Uterus (tissue), 4 donors: ENCODE data around the gene EFNA1. TPM values are rescaled to one million over a fixed set of nuclear protein-coding genes. Genes with fewer than 3 reads are reported as not detected.

ENCODE experiments used
- DNase-seq, 2 donors: peaks; one replicate each; pipeline ENCODE4 v3.0.0-alpha.2; 2019 to 2020
- H3K27ac ChIP-seq, 2 donors: fragments of 200-600 bp; sonication (generic); 1 replicate in 1 of 2; 2 replicates in 1 of 2; pipeline ENCODE4 v1.5.1; 2016 to 2018
- H3K27me3 ChIP-seq, 2 donors: fragments of 200-600 bp; sonication (generic); one replicate each; pipeline ENCODE4 v1.5.1; 2018 to 2019; ENCODE audit warnings: control low read depth in 1 of 2
- H3K36me3 ChIP-seq, 2 donors: fragments of 200-600 bp; sonication (generic); one replicate each; pipeline ENCODE4 v1.5.1; 2019; ENCODE audit warnings: control low read depth in 1 of 2
- H3K4me1 ChIP-seq, 2 donors: fragments of 200-600 bp; sonication (generic); one replicate each; pipeline ENCODE4 v1.5.1; 2018 to 2019; ENCODE audit warnings: control low read depth in 1 of 2
- H3K4me3 ChIP-seq, 2 donors: fragments of 200-600 bp; sonication (generic); 1 replicate in 1 of 2; 2 replicates in 1 of 2; pipeline ENCODE4 v1.5.1; 2018 to 2019; ENCODE audit warnings: mild to moderate bottlenecking in 1 of 2
- H3K9me3 ChIP-seq, 2 donors: fragments of 200-600 bp; sonication (generic); one replicate each; pipeline ENCODE4 v1.5.1; 2019; ENCODE audit warnings: control low read depth in 1 of 2
- CTCF ChIP-seq, 4 experiments: fragments of 200-600 bp in 2 of 4; fragments of 450-650 bp in 2 of 4; sonication (generic) in 2 of 4; IDR thresholded peaks; one replicate each; pipeline ENCODE4 v1.5.1; 2016 to 2019; ENCODE audit warnings: antibody characterized with exemption in 4 of 4, mild to moderate bottlenecking in 2 of 4, moderate library complexity in 1 of 4
- POLR2A ChIP-seq, 2 donors: fragments of 450-650 bp; IDR thresholded peaks; one replicate each; pipeline ENCODE4 v1.6.1; 2016; ENCODE audit warnings: antibody characterized with exemption in 2 of 2, mild to moderate bottlenecking in 1 of 2, moderate library complexity in 1 of 2
- intact Hi-C: fragments of 100-400 bp; cut with DNase I; formaldehyde crosslinking; loops from one replicate; pipeline ENCODE4 v1.15.1; 2023; ENCODE audit warnings: low total_unique reads
- total RNA-seq, 4 donors: library from RNA; depleted of rRNA in 3 of 4; stranded (reverse); fragments of >200 nt in 3 of 4; gene quantifications; one replicate each; pipeline versions ENCODE4 v1.1.0 to v1.2.4, GENCODE V29; 2014 to 2023
- donor health status: DM: yes; HTN: yes; CAD: no.

The EFNA1 gene
- total RNA-seq, 4 donors from 2014 or later = 22.3 to 58.5 (median 36.5) TPM

- peaks cover 42 to 43% of the 10 kb centered on the region in 2 donors for H3K27me3 ChIP-seq
- intact Hi-C loops = no loop called here
- H3K4me1 ChIP-seq = peaks cover 10 to 49% of the 10 kb centered on the region in 2 donors
- H3K27ac ChIP-seq = no peak overlapping the region
- no peaks in the 10 kb centered on the region for H3K36me3 ChIP-seq
- H3K9me3 ChIP-seq = no peaks in the 10 kb centered on the region
- TF ChIP-seq POLR2A (IDR thresholded peaks at IDR 0.05) (no peak), CTCF (IDR thresholded peaks at IDR 0.05) (no peak)
- DNase-seq = no peak
- H3K4me3 ChIP-seq = no peak overlapping the region
These were observed 47.1 kb upstream of the EFNA1 start for GRCh38 chr1:155080312-155081228.

- Histone ChIP-seq H3K4me1 (peaks cover 10 to 49% of the 10 kb centered on the region in 2 donors), H3K27me3 (peaks cover 42 to 43% of the 10 kb centered on the region in 2 donors), H3K36me3 (no peaks in the 10 kb centered on the region), H3K27ac (no peak overlapping the region), H3K9me3 (no peaks in the 10 kb centered on the region), H3K4me3 (no peak overlapping the region)
- no peak for DNase-seq
- TF ChIP-seq CTCF (IDR thresholded peaks at IDR 0.05) (no peak), POLR2A (IDR thresholded peaks at IDR 0.05) (no peak)
- intact Hi-C loops = no loop called here
These were observed 46.0 kb upstream of the EFNA1 start for GRCh38 chr1:155081472-155082300.

GRCh38 chr1:155082301-155083051, 45.2 kb upstream of the EFNA1 start:
- peaks cover 42 to 43% of the 10 kb centered on the region in 2 donors for H3K27me3 ChIP-seq
- no peak for DNase-seq
- no peak for TF ChIP-seq POLR2A (IDR thresholded peaks at IDR 0.05)
- TF ChIP-seq CTCF (IDR thresholded peaks at IDR 0.05) = no peak
- H3K36me3 ChIP-seq = no peaks in the 10 kb centered on the region
- peaks cover 10 to 49% of the 10 kb centered on the region in 2 donors for H3K4me1 ChIP-seq
- no peak overlapping the region for H3K4me3 ChIP-seq
- intact Hi-C loops = no loop called here
- H3K27ac ChIP-seq = no peak overlapping the region
- H3K9me3 ChIP-seq = no peaks in the 10 kb centered on the region

- peaks cover 10 to 49% of the 10 kb centered on the region in 2 donors for H3K4me1 ChIP-seq
- H3K36me3 ChIP-seq = no peaks in the 10 kb centered on the region
- TF ChIP-seq CTCF (IDR thresholded peaks at IDR 0.05) = no peak
- TF ChIP-seq POLR2A (IDR thresholded peaks at IDR 0.05) = no peak
- no peak overlapping the region for H3K4me3 ChIP-seq
- intact Hi-C loops = no loop called here
- H3K27ac ChIP-seq = no peak overlapping the region
- no peaks in the 10 kb centered on the region for H3K9me3 ChIP-seq
- peaks cover 42 to 43% of the 10 kb centered on the region in 2 donors for H3K27me3 ChIP-seq
- no peak for DNase-seq
These were observed 44.6 kb upstream of the EFNA1 start for GRCh38 chr1:155083052-155083541.
